CD4-positive, alpha-beta T cell (primary cell): ENCODE measurements around the gene TFAP2E. TPM values are rescaled to one million over a fixed set of nuclear protein-coding genes. Genes with fewer than 3 reads are reported as not detected.

Source experiments
- ATAC-seq: fragments of 200-7000 bp; cut with Tn5 transposase; one replicate; pipeline ENCODE4 v1.10.0; 2022; ENCODE audit warnings: mild to moderate bottlenecking; ENCODE audit not compliant: poor library complexity
- CTCF ChIA-PET: fragments of 350-600 bp; sonication (Branson Sonifier 250); formaldehyde crosslinking; loops from one replicate; lab custom pipeline; 2021; ENCODE audit warnings: antibody characterized with exemption, inconsistent platforms; lab: Charles Lee
- POLR2A ChIA-PET: fragments of 350-600 bp; sonication (Branson Sonifier 250); formaldehyde crosslinking; loops from one replicate; lab custom pipeline; 2021; ENCODE audit warnings: antibody characterized with exemption, inconsistent platforms; lab: Charles Lee
- DNase-seq, 14 experiments: peaks; one replicate each; pipeline ENCODE4 v3.0.0-alpha.2; 2013 to 2020; ENCODE audit warnings: mixed read lengths in 2 of 14
- H3K27ac ChIP-seq, 2 donors: one replicate each; pipeline versions ENCODE4 v1.5.1 to v1.7.0; 2013; ENCODE audit warnings: low read length in 2 of 2, low read depth in 1 of 2, mild to moderate bottlenecking in 1 of 2
- H3K27me3 ChIP-seq, 2 experiments: 1 replicate in 1 of 2; 2 replicates in 1 of 2; pipeline versions ENCODE4 v1.6.1 to v1.7.0; 2013; ENCODE audit warnings: low read length in 2 of 2, control low read depth in 1 of 2, mild to moderate bottlenecking in 1 of 2, moderate library complexity in 1 of 2; ENCODE audit not compliant: insufficient read depth in 2 of 2, control insufficient read depth in 1 of 2
- H3K36me3 ChIP-seq: one replicate; pipeline ENCODE4 v1.6.1; 2013; ENCODE audit warnings: low read length, control low read depth; ENCODE audit not compliant: insufficient read depth
- H3K4me1 ChIP-seq: one replicate; pipeline ENCODE4 v1.6.1; 2013; ENCODE audit warnings: low read length, control low read depth; ENCODE audit not compliant: insufficient read depth
- H3K4me3 ChIP-seq: one replicate; pipeline ENCODE4 v1.5.1; 2013; ENCODE audit warnings: mild to moderate bottlenecking, low read length, moderate library complexity
- H3K9me3 ChIP-seq, 2 experiments: 1 replicate in 1 of 2; 2 replicates in 1 of 2; pipeline versions ENCODE4 v1.6.1 to v1.7.0; 2013; ENCODE audit warnings: low read length in 2 of 2, mild to moderate bottlenecking in 2 of 2, control low read depth in 1 of 2, moderate library complexity in 1 of 2; ENCODE audit not compliant: control insufficient read depth in 1 of 2, insufficient read depth in 1 of 2
- H3K27ac Mint-ChIP-seq: one replicate; pipeline ENCODE4 v1.8.0; 2020; ENCODE audit warnings: mixed read lengths
- H3K27me3 Mint-ChIP-seq: one replicate; pipeline ENCODE4 v1.8.0; 2021; ENCODE audit warnings: mixed read lengths
- H3K36me3 Mint-ChIP-seq: one replicate; pipeline ENCODE4 v1.8.0; 2021; ENCODE audit warnings: low read depth, mixed read lengths
- H3K4me1 Mint-ChIP-seq: one replicate; pipeline ENCODE4 v1.8.0; 2021; ENCODE audit warnings: low read depth, mixed read lengths
- H3K4me3 Mint-ChIP-seq: one replicate; pipeline ENCODE4 v1.8.0; 2020; ENCODE audit warnings: mild to moderate bottlenecking, mixed read lengths
- H3K9me3 Mint-ChIP-seq: one replicate; pipeline ENCODE4 v1.8.0; 2020; ENCODE audit warnings: mixed read lengths
- CTCF ChIP-seq: fragments of 200-600 bp; IDR thresholded peaks from one replicate; pipeline ENCODE4 v1.8.0; 2022; ENCODE audit warnings: antibody characterized with exemption, mild to moderate bottlenecking
- intact Hi-C, 2 experiments: fragments of 100-400 bp; cut with DNase I in 1 of 2; cut with micrococcal nuclease in 1 of 2; formaldehyde crosslinking; loops; one replicate each; pipeline versions ENCODE4 v1.15.1 to v1.9.0; 2023 to 2025; cut with DNase I, micrococcal nuclease
- total RNA-seq, 174 experiments: library from RNA in 2 of 174; stranded (reverse) in 2 of 174; gene quantifications; one replicate each; pipeline ENCODE4 v1.2.3 and lab custom pipeline; 2021 to 2026

The TFAP2E gene
- total RNA-seq, 2 experiments from 2014 or later: 3.0 to 3.8 TPM

DNA sequence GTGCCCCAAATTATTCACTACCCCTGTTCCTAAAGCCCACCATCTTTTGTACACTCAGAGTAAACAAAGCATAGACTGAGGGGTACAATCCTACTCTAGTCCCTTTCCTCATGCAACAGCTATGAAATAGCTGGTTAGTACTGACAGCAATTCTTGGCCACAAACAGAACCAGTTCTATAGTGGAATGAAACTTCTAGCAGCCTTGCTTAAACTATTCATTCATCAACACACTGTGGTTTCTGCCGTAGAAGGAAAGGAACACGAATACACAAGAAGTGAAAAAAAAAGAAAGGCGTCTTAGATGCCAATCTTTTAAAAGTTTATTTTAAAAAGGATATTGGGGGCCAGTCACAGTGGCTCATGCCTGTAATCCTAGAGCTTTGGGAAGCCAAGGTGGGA, 58.3 kb downstream of the TFAP2E start:
- Mint-ChIP-seq H3K27ac (no peak overlapping the region), H3K9me3 (no peaks in the 10 kb centered on the region), H3K4me3 (no peak overlapping the region), H3K4me1 (peaks cover 30% of the 10 kb centered on the region), H3K36me3 (peaks cover 85% of the 10 kb centered on the region), H3K27me3 (no peaks in the 10 kb centered on the region)
- Histone ChIP-seq H3K9me3 (no peaks in the 10 kb centered on the region), H3K4me3 (no peak overlapping the region), H3K27me3 (no peaks in the 10 kb centered on the region), H3K36me3 (peaks cover 73% of the 10 kb centered on the region), H3K27ac (no peak overlapping the region), H3K4me1 (no peaks in the 10 kb centered on the region)
- ATAC-seq (no peak), DNase-seq (no peak)
- ChIA-PET POLR2A (no interaction called here), CTCF (no interaction called here)
- TF ChIP-seq CTCF: no peak
- intact Hi-C loops: no loop called here

GRCh38 chr1:35633547-35633946, 60.4 kb downstream of the TFAP2E start:
- no peak overlapping the region for H3K4me3 Mint-ChIP-seq
- intact Hi-C loops: no loop called here
- CTCF ChIA-PET: no interaction called here
- H3K36me3 Mint-ChIP-seq: peaks cover 74% of the 10 kb centered on the region
- no peak overlapping the region for H3K27ac Mint-ChIP-seq
- no peaks in the 10 kb centered on the region for H3K27me3 Mint-ChIP-seq
- H3K27ac ChIP-seq: no peak overlapping the region
- no peaks in the 10 kb centered on the region for H3K9me3 ChIP-seq
- no peaks in the 10 kb centered on the region for H3K27me3 ChIP-seq
- DNase-seq: no peak
- H3K4me1 ChIP-seq: no peaks in the 10 kb centered on the region
- peaks cover 42% of the 10 kb centered on the region for H3K4me1 Mint-ChIP-seq
- no peak overlapping the region for H3K4me3 ChIP-seq
- no peak for TF ChIP-seq CTCF
- H3K36me3 ChIP-seq: peaks cover 70% of the 10 kb centered on the region
- H3K9me3 Mint-ChIP-seq: no peaks in the 10 kb centered on the region
- POLR2A ChIA-PET: no interaction called here
- no peak for ATAC-seq

- ATAC-seq: no peak
- H3K4me1 Mint-ChIP-seq: peaks cover 59% of the 10 kb centered on the region
- H3K27me3 Mint-ChIP-seq: peaks cover 8% of the 10 kb centered on the region
- H3K27ac Mint-ChIP-seq: peak overlapping the region; percentile 82
- H3K36me3 Mint-ChIP-seq: peaks cover 49% of the 10 kb centered on the region
- peak in 3 of 14 experiments; percentile 58 to 80 (median 64) for DNase-seq
- POLR2A ChIA-PET: interaction anchor here (1.2 kb wide), 1 partner anchor 80 kb away, joined by 3 read pairs; the partner anchor contains the start of genes KIAA0319L and NCDN
- Histone ChIP-seq H3K4me1 (peaks cover 12% of the 10 kb centered on the region), H3K27me3 (no peaks in the 10 kb centered on the region), H3K4me3 (peak overlapping the region; percentile 39), H3K27ac (peak overlapping the region; percentile 30 to 58), H3K9me3 (no peaks in the 10 kb centered on the region), H3K36me3 (peaks cover 33% of the 10 kb centered on the region)
- H3K9me3 Mint-ChIP-seq: no peaks in the 10 kb centered on the region
- CTCF ChIA-PET: interaction anchor here (1.2 to 2.1 kb wide), 3 partner anchors 9 to 785 kb away, joined by 3 to 9 read pairs (median 3); no protein-coding TSS in a partner anchor
- intact Hi-C loops: no loop called here
- TF ChIP-seq CTCF: no peak
- H3K4me3 Mint-ChIP-seq: peak overlapping the region; percentile 85
Observed at GRCh38 chr1:35637401-35637809, 64.3 kb downstream of the TFAP2E start.
